NOMO-1 treated with DMSO at 0.1 percent for 48 hours (cell line): ENCODE measurements around the gene PPP2R2C.

Source experiments
- DNase-seq: peaks from one replicate; lab custom pipeline; 2025; ENCODE audit not compliant: unreplicated experiment; lab: John Stamatoyannopoulos, UW

Gene PPP2R2C

DNA sequence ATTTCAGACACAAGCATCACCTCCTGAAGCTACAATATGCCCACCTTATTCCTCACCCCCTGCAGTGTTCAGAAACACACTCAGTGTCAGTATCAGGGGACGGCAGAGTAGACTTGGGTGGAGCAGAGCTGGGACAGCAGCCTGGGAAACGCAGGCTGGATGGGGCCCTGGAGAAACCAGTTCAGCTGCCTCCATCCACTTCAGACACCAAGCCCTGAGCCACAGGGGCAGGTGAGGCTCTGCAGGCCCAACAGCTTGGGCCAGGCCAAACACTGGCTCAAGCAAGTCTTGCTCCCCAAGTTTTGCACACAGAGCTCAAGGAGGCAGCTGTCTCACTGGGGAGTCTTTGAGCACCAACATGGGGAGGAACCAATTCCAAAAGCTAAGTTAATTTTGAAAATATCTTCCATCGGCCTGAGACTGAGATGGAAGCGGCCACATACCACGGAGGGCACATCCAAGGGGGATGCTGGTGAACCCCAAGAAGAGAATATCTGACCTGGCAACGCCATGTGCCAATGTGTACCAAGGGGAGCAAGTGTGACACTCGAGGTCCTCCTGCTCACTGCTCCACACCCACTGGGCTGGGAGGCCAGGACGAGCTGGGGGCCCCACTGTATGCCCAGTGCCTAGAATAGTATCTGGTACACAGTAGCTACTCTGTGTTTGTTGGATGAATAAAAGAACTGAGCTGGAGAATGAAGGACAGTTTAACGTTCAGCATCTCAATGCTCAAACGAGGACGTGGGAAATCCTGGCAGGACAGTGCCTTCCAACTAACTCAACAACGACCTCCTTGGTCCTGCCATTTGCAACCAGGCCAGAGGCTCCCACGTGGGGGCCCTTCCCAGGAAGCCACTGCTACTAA, 45.6 kb downstream of the PPP2R2C start:
- DNase-seq: no peak

DNA sequence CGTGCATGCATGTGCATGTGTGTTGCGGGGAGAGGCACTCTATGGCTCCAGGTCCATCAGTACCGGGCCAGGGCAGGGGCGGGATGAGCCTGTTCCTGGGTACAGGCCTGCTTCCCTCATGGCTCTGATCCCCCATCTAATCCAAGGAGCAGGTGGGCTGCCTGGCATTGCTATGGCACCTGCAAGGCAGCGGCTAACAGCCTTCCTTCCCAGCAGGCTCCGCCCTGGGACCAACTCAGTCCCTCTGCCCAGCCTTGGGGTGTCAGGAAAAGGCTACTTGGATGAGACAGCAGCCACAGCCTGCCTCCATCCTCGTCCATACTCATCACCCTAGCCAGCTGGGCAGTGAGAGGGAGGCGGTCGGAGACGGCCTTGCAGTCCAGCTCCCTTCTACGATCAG, 46.5 kb downstream of the PPP2R2C start:
- DNase-seq: no peak

GRCh38 chr4:6425336-6425735, 47.1 kb downstream of the PPP2R2C start:
- no peak for DNase-seq

DNA sequence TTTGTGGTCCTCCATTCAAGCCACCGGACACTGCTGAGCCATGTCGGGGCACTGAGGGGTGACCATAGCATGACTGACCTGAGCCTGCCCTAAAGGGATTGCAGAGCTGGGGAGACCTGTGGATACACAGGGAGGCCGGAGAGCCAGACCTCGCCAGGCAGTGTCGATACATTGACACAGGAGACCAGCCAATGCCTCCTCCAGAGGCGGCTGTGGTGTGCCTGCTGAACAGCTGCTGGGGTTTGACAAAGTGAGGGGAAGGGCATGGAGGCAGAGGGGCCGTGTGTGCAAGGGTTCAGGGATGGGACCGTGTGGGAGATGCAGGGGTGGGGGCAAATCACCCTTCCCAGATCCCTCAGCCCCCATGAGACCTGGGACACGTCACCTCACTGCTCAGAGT, 48.0 kb downstream of the PPP2R2C start:
- DNase-seq: no peak

DNA sequence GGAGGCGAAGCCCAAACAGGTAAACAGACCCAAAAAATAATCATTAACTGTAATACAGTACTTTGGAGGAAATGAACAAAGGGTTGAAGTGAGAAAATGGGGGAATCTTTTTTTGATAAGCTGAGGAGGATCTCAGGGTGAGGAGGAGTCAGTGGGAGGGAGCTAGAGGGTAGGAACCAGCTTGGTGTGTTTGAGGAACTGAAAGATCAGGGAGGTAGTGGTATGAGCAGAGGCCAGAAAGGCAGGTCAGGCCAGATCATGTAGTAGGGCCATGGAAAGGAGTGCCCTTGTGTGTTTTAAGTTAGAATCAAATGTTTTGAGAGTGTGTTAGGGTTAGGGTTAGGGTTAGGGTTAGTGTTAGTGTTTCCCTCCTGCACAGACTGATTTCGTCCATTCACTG, 48.8 kb downstream of the PPP2R2C start:
- peak; percentile 10 for DNase-seq

DNA sequence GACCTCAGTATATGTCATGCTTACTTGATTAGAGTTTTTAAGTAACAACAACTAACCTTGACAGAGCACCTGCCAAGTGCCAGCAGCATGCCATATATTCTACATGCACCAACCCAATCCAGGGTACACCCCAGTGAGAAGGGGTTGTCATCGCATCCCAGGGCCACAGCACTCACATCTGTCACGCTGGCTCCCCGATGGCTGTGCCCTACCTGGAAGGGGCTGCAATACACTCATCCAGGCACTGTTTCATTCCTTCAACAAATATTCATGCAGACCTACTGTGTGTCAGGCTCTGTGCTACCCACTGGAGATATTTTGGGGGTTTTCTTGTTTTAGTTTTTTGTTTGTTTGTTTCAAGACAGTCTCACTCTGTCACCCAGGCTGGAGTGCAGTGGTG, 49.5 kb downstream of the PPP2R2C start:
- DNase-seq: no peak

GRCh38 chr4:6422105-6422504, 50.3 kb downstream of the PPP2R2C start:
- DNase-seq: no peak

DNA sequence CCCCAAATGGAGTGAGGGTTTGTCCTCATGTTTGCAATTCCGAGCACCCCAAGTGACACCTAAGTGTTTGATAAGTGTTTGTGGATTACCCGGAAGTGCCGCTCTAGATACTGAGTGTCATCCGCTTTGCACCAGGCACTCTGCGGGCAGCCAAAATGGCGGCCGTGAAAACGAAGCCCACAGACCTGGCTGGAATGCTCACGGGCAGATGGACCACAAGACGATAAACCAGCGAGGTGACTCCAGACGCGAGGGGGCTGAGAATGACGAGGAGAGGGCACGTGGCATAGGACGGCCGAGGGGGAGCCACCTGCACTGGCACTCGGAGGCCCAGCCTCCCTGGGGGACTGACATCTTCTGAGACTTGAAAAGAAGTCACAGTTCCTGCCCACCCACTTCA, 51.0 kb downstream of the PPP2R2C start:
- DNase-seq: no peak

DNA sequence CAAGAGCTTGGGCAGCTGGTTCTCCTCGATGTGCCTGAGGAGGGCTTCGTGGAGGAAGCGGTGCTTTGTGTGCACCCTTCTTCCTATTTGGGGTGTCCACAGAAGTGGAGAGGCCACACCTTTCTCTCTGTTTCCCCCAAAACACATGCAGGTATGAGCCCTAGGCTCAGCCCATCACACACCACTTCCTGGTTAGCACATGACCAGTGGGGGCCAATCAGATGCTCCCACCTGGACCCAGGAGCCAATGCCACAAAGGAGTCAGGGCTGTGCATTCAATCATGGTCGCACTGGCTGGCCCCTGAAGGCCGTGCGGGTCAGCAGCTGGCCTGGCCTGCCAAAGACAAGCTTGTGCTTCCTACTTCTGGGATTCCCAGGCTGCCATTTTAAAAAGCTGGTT, 51.4 kb downstream of the PPP2R2C start:
- DNase-seq: no peak

DNA sequence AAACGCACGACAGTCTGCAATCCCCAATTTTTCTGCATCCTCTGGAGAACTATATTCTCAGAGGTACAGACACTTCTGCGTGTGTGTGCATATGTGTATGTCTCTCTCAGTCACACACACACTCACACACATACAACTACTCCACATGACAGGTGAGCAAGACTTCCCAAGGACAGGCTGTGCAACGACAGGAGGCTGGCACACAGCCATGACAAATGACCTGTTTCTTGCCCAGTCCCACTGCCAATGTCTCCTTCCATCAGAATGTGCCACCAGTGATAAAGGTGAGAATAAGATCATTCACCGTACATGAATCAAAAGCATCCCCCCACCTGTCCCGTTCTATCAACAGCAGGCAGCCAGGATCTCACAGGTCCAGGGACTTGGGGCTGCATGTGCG, 52.4 kb downstream of the PPP2R2C start:
- DNase-seq: no peak

DNA sequence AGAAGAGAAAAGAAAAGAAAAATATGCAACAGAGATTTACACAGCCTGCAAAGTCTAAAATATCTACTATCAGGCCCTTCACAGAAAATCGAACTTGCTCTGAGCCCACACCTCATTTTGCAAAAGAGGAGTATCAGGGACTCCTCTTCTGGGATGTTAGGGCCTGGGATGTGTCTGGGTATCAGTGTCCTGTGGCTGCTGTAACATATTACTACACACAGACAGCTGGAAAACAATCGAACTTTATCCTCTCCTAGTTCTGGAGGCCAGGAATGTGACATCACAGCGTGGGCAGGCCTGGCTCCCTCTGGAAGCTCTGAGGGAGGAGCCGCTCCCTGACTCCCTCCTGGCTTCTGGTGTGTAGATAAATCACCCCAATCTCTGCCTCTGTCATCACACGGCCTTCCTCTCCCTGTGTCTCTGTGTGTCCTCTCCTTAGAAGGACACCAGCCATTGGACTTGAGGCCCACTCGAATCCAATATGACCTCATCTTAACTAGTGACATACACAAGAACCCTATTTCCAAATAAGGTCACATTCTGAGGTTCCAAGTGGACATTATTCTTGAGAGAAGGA, 52.9 kb downstream of the PPP2R2C start:
- DNase-seq: no peak

DNA sequence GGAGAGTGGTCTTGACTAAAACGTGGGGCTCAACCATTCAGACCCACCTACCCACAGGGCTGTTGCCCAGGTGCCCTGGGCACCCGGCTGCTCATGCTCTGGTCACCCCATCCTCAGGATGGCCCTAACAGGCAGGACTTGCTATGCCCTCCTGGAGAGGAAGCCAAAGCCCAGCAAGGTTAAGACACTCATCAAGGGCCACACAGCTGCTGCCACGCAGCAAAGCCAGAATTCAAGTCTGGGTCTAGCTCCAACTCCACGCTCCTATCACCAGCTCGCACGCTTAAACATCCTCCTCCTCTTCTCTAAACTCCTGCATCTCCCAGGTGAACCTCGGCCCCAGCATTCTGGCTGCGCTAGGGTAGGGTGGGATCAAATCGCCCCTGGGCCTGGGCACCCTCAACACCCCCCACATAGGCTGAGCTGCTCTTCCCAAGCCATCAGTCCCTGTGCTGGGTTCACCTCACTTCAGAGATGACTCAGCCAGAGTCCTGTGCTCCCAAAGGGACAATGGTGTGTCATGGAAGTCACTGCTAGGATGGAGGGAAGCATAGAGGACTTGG, 54.1 kb downstream of the PPP2R2C start:
- no peak for DNase-seq

GRCh38 chr4:6417516-6418050, 54.8 kb downstream of the PPP2R2C start:
- no peak for DNase-seq

GRCh38 chr4:6416518-6417286, 55.7 kb downstream of the PPP2R2C start:
- no peak for DNase-seq

GRCh38 chr4:6415031-6415705, 57.2 kb downstream of the PPP2R2C start:
- no peak for DNase-seq

GRCh38 chr4:6414578-6414977, 57.8 kb downstream of the PPP2R2C start:
- DNase-seq: no peak

GRCh38 chr4:6410664-6411063, 61.8 kb downstream of the PPP2R2C start:
- no peak for DNase-seq

DNA sequence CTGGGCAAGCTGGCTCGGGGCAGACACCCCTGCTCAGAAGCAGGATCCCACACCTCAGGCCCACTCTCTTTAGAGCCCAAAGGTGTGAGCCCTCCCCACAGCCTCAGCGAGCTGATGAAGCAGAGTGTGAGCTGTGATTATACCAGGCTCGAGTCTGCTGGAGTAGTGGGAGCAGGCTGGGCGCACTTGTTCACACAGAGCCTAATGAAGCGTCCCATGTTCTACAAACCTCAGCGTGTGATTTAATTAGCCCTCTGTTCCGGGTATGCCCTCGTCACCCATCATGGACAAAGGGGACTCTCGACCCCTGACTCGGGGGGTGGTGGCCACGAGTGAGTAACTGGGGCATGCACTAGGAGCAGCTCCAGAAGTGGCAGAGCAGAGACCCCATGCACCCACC, 62.3 kb downstream of the PPP2R2C start:
- DNase-seq: no peak

DNA sequence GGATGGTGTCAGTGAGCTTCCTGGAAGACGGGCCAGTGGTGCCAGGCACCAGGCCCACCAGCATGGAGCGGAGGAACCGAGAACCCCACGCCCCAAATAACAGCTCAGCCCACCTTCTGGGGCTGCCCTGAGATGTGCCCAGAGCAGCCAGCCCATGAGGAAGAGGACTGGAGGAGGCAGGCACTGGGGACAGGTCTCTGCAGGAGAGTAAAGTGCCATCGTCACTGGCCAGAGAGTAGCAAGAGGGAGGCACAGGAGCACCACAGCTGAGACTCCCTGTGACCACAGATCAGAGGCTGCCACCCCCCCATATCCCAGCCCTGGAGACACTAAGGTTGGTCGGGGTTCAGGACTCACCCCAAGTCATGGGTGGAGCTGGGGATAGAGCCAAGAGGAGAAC, 63.0 kb downstream of the PPP2R2C start:
- DNase-seq: no peak

GRCh38 chr4:6408263-6408662, 64.2 kb downstream of the PPP2R2C start:
- DNase-seq: no peak

GRCh38 chr4:6405397-6405706, 67.1 kb downstream of the PPP2R2C start:
- DNase-seq: no peak
